Nephron progenitor cell (in vitro differentiated cells): Measurements from ENCODE around the gene MTFR2.

ENCODE experiments used
- DNase-seq: peaks from one replicate; pipeline ENCODE4 v3.0.0; 2021
- H3K27ac Mint-ChIP-seq: 2 replicates; pipeline ENCODE4 v1.8.0; 2021; ENCODE audit warnings: mild to moderate bottlenecking, moderate library complexity, mixed read lengths
- H3K27me3 Mint-ChIP-seq: 2 replicates; pipeline ENCODE4 v1.8.0; 2021; ENCODE audit warnings: mild to moderate bottlenecking, low read depth, mixed read lengths; ENCODE audit not compliant: poor library complexity
- H3K36me3 Mint-ChIP-seq: 2 replicates; pipeline ENCODE4 v1.8.0; 2021; ENCODE audit warnings: low read depth, mixed read lengths
- H3K4me1 Mint-ChIP-seq: 2 replicates; pipeline ENCODE4 v1.8.0; 2021; ENCODE audit warnings: mixed read lengths
- H3K4me3 Mint-ChIP-seq: 2 replicates; pipeline ENCODE4 v1.8.0; 2021; ENCODE audit warnings: mild to moderate bottlenecking, moderate library complexity, mixed read lengths
- H3K9me3 Mint-ChIP-seq: 2 replicates; pipeline ENCODE4 v1.8.0; 2021; ENCODE audit warnings: mild to moderate bottlenecking, moderate library complexity, mixed read lengths
- CTCF ChIP-seq: fragments of 200-600 bp; sonication (generic); IDR thresholded peaks from 2 replicates; pipeline ENCODE4 v1.5.0; 2021; ENCODE audit warnings: antibody characterized with exemption

Gene MTFR2

GRCh38 chr6:136216503-136217401 lies 33.4 kb downstream of the MTFR2 start:
- Mint-ChIP-seq H3K27ac (no peak overlapping the region), H3K27me3 (peaks cover 17% of the 10 kb centered on the region), H3K4me1 (no peaks in the 10 kb centered on the region), H3K36me3 (no peaks in the 10 kb centered on the region), H3K9me3 (peaks cover 9% of the 10 kb centered on the region), H3K4me3 (no peak overlapping the region)
- DNase-seq, result no peak
- TF ChIP-seq CTCF, result no peak

GRCh38 chr6:136213853-136214252 lies 36.3 kb downstream of the MTFR2 start:
- Mint-ChIP-seq H3K4me3 (no peak overlapping the region), H3K36me3 (no peaks in the 10 kb centered on the region), H3K9me3 (no peaks in the 10 kb centered on the region), H3K27me3 (peaks cover 15% of the 10 kb centered on the region), H3K27ac (no peak overlapping the region), H3K4me1 (no peaks in the 10 kb centered on the region)
- no peak for TF ChIP-seq CTCF
- no peak for DNase-seq

- H3K27me3 Mint-ChIP-seq, result peaks cover 13% of the 10 kb centered on the region
- H3K9me3 Mint-ChIP-seq, result no peaks in the 10 kb centered on the region
- no peak overlapping the region for H3K27ac Mint-ChIP-seq
- no peak overlapping the region for H3K4me3 Mint-ChIP-seq
- DNase-seq, result no peak
- no peak for TF ChIP-seq CTCF
- no peaks in the 10 kb centered on the region for H3K4me1 Mint-ChIP-seq
- H3K36me3 Mint-ChIP-seq, result no peaks in the 10 kb centered on the region
Measured at GRCh38 chr6:136213012-136213539, 37.0 kb downstream of the MTFR2 start.

- no peak for DNase-seq
- Mint-ChIP-seq H3K36me3 (no peaks in the 10 kb centered on the region), H3K27me3 (peaks cover 9% of the 10 kb centered on the region), H3K4me3 (no peak overlapping the region), H3K4me1 (no peaks in the 10 kb centered on the region), H3K27ac (no peak overlapping the region), H3K9me3 (no peaks in the 10 kb centered on the region)
- TF ChIP-seq CTCF, result no peak
Measured at GRCh38 chr6:136212608-136213007, 37.5 kb downstream of the MTFR2 start.

GRCh38 chr6:136210398-136211165 lies 39.5 kb downstream of the MTFR2 start:
- TF ChIP-seq CTCF, result no peak
- DNase-seq, result no peak
- no peaks in the 10 kb centered on the region for H3K4me1 Mint-ChIP-seq
- H3K27me3 Mint-ChIP-seq, result peaks cover 6% of the 10 kb centered on the region
- no peak overlapping the region for H3K4me3 Mint-ChIP-seq
- no peaks in the 10 kb centered on the region for H3K9me3 Mint-ChIP-seq
- H3K27ac Mint-ChIP-seq, result no peak overlapping the region
- H3K36me3 Mint-ChIP-seq, result no peaks in the 10 kb centered on the region
